HG03095 (cell line): ENCODE results near the gene PJA2.

ENCODE experiments used
- ATAC-seq: cut with Tn5 transposase; IDR thresholded peaks from one replicate; pipeline ENCODE4 v1.9.1; 2021; ENCODE audit warnings: moderate library complexity; ENCODE audit not compliant: unreplicated experiment

PJA2 gene

GRCh38 chr5:109408991-109409843 lies 557 bp downstream of the PJA2 start:
- ATAC-seq, result peak; percentile 28

DNA sequence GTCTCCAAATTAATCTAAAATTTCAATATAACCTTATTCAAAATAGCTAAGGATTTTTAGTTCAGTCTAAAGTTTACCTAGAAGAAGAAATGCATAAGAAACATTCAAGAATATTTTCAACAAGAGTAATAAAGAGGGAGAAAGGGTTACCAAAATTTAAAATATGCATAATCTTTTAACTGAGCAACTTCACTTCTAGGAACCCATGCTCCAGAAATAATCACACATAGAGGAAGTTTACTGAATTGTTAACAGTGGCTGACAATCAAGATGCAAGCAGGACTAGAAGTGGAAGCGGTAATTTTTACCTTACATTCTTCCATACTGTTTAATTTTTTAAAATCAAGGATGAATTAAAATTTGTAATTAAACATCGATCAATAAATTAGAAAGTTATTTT lies 1.9 kb downstream of the PJA2 start:
- no peak for ATAC-seq

DNA sequence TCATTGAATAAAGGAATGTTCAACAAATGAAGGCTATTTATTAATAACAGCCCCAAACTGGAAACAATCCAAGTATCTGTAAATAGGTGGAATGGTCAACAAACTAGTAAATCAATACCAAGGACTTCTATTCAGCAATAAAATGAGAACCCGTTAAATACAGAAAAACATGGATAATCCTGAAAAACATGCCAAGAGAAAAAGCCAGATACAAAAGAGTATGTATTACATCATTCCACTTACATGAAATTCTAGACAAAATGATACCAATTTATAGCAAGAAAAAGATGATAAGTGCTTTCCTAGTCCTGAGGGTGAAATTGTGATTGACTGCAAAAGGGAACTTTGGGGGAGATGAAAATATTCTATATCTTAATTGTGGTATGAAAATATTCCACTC lies 3.1 kb downstream of the PJA2 start:
- ATAC-seq, result no peak

- ATAC-seq, result no peak
These were observed 5.3 kb downstream of the PJA2 start for GRCh38 chr5:109404428-109404960.

- ATAC-seq, result no peak
These were observed 6.3 kb downstream of the PJA2 start for GRCh38 chr5:109403469-109403868.

DNA sequence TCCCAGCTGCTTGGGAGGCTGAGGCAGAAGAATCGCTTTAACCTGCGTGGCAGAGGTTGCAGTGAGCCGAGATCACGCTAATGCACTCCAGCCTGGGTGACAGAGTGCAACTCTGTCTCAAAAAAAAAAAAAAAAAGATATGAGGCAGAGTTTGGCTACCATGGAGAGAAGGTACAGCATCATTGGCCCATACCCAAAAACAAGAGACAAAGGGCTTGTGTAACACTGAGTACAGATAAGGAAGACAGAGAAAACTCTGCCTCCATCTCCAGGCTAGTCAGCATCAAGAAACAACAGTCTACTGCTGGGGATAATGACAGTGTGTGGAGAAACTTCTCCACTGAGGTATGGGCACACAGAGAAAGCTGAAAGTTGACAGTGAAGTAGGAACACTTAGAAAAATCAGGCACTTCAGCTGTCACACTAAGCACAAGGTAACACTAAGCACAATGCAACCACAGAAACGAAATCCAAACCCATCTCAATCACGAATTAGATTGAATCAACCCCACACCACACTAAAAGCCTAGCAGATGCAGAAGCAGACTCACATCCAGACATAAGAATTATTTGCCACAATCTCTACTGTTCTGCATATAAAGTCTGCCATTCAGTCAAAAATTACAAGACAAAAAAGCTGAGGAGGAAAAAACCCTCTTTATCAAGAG lies 10.5 kb downstream of the PJA2 start:
- no peak for ATAC-seq

GRCh38 chr5:109396965-109397364 lies 12.8 kb downstream of the PJA2 start:
- no peak for ATAC-seq

GRCh38 chr5:109394806-109395205 lies 15.0 kb downstream of the PJA2 start:
- no peak for ATAC-seq

DNA sequence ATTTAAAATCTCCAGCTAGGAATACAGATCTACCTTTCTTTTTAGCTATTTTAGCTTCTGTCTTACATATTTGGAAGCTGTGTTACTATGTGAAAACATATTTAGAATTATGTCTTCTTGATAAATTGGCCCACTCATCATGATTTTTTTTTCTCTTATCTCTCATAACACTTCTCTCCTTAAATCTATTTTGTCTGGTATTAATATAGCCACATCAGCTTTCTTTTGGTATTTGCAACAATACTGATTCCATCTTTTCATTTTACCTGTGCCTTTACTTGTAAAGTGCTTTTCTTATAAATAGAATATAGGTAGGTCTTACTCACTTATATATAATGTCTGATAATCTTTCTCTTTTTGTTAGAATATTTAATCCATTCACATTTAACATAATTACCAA lies 19.6 kb downstream of the PJA2 start:
- no peak for ATAC-seq

- no peak for ATAC-seq
These were observed 21.4 kb downstream of the PJA2 start for GRCh38 chr5:109388407-109388806.

DNA sequence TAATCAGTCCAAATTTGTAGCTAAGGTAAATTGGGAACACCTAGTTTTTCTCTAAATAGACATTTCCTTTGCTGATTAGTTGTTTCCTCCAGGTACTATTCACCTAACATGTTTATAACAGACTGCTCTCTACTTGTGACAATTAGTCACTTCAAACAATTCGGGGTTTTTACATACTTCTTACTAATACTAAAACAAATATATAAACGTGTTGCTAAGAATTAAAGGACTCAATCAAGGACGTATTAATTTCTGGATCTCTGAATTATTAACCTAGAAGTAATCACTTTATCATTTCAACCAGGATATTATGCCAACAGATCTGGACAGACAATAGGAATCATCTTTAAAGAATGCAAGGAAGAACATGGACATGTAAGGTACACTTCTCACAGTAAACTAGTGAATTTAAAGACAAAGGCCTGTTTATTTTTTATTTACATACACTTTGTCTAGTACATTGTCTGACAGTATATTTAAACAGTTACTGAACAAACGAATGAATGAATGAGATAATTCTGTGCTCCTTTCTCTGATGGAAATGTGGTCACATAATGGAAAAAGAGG lies 22.3 kb downstream of the PJA2 start:
- no peak for ATAC-seq

- no peak for ATAC-seq
These were observed 31.7 kb downstream of the PJA2 start for GRCh38 chr5:109378095-109378494.

DNA sequence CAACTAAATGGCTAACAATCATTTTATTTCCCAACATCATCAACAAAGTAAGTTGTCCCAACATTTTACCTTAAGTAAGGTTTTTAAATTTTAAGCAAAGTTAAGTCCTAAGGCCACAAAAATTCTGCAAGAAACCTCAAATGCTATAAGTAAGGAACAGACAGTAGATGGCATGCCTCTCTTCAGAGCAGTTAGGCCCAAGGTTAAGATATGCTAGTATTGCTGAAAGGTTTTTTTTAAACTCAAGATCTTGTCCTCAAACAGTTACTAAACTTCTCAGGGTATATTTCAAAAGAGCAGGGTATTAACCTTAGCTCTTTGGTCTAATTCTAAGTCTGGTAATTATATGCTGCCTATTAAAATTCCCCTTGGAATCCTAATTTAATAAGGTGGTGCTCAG lies 35.1 kb downstream of the PJA2 start:
- no peak for ATAC-seq

GRCh38 chr5:109373932-109374331 lies 35.8 kb downstream of the PJA2 start:
- no peak for ATAC-seq

GRCh38 chr5:109370343-109370742 lies 39.4 kb downstream of the PJA2 start:
- ATAC-seq, result no peak

DNA sequence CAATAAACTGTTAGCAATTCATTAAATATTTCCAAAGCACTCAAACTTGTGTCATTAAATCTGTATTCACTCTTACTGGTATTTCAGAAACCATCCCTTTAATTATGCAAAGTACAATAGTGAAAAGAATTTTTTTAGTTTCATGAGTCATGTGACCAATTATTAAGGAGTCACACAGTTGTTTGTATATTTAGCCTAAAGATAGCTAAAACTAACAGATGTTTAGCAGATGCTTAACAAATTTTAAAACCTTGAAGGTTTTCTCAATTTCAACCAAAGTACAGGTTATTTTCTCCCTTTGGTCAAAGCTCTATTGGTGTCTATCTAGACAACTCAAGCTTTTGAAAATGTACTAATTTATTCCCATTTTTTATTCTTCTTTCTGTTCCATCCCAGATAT lies 44.1 kb downstream of the PJA2 start:
- ATAC-seq, result no peak

DNA sequence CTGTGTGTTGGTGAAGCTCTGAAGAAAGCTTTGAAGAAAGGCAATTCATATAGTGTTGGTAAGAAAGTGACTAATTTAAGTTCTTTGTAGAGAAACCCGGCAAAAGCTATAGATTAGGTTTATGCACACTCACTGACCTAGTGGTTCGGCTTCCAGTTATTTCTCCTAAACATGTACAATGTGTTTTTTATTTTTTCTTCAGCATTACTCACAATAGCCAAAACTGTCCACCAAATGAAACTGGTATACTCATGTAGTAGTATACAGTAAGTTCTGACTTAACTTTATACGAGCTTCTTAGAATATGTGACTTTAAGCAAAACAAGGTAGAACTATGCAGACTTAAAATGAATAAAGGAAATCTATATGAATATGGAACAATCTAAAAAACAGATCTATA lies 44.8 kb downstream of the PJA2 start:
- no peak for ATAC-seq

GRCh38 chr5:109359642-109360041 lies 50.1 kb downstream of the PJA2 start:
- no peak for ATAC-seq

GRCh38 chr5:109357807-109358206 lies 52.0 kb downstream of the PJA2 start:
- no peak for ATAC-seq

- no peak for ATAC-seq
These were observed 55.0 kb downstream of the PJA2 start for GRCh38 chr5:109354761-109355160.

GRCh38 chr5:109351988-109352864 lies 57.5 kb downstream of the PJA2 start:
- ATAC-seq, result no peak
